Measurements from ENCODE around the gene CFAP20DC.

CFAP20DC gene

GRCh38 chr3:58794750-58795149, 255.1 kb downstream of the CFAP20DC start:
- FAIRE-seq, result no peak

DNA sequence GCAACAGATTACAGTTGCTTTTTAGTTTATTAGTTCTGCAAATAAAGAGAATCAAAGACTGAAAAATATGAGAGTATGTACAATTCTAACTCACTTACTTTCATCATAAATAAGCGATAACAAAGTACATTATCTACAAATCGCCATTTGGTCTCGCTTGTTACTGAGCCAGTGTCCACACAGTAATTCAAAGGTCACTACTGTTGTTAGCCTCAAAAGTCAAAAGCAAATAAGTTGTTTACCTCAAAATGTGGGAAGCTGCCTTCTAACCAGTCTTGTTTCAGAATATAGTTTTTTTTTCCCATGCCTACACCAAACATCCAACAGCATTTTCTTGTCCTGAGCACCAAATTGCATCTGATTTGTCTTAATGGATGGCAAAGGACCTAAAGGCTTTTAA, 255.9 kb downstream of the CFAP20DC start:
- peak; percentile 85 for FAIRE-seq

DNA sequence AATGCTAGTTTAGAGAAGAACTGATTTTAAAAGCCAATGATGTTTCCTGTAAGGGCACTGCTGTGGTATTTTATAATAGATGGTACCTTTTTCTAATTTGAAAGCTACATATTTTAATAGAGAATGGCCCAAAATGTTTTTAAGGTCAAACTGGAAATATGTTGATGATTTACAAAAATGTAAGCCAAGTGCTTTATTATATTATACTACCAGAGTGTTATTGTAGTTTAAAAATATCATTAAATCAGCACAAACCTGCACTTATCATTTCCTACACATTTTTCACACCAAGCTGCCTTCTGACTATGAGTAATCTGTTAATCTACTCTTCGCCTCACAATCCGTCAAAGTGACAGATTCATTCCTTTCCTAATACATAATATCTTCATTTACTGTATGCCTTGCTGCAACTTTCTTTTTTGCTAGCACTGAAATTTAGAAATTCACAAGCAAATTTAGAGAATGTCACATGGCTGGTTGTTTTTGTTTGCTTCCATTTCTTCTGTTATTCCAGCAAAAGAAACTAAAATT, 256.8 kb downstream of the CFAP20DC start:
- peak; percentile 79 for FAIRE-seq

DNA sequence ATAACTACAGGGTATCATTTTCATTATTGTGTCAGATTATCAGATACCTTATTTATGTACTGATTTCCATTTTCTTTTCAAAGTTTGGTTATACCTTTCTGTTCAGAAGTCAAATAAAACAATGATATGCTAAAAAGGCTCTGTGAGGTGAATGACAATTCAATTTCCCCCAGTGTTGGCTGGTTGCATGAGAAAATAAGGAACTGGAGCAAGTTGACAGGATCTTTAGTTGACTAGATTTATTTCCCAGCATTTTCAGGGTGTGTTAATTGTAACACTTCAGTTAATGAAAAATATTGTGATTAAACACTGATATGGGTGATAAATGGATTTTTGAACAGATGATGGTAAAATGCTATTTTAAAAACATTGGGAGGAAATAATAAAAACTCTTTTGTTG, 260.4 kb downstream of the CFAP20DC start:
- no peak for FAIRE-seq

- no peak for FAIRE-seq
Observed at GRCh38 chr3:58784888-58785287, 264.9 kb downstream of the CFAP20DC start.

- FAIRE-seq, result no peak
Observed at GRCh38 chr3:58784425-58784824, 265.4 kb downstream of the CFAP20DC start.

GRCh38 chr3:58783845-58784244, 266.0 kb downstream of the CFAP20DC start:
- FAIRE-seq, result no peak

DNA sequence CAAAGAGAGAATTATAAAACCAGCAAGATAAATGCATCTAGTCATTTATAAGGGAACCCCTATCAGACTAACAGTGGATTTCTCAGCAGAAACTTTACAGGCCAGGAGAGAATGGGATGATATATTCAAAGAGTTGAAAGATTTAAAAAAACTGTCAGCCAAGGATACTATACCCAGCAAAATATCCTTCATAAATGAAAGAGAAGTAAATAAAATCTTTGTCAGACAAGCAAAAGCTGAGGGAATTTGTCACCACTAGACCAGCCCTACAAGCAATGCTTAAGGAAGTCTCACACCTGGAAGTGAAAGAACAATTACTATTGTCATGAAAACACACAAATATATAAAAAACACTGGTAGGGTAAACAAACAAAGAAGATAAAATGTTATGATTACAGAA, 269.9 kb downstream of the CFAP20DC start:
- no peak for FAIRE-seq

- FAIRE-seq, result no peak
Observed at GRCh38 chr3:58776231-58776630, 273.6 kb downstream of the CFAP20DC start.

DNA sequence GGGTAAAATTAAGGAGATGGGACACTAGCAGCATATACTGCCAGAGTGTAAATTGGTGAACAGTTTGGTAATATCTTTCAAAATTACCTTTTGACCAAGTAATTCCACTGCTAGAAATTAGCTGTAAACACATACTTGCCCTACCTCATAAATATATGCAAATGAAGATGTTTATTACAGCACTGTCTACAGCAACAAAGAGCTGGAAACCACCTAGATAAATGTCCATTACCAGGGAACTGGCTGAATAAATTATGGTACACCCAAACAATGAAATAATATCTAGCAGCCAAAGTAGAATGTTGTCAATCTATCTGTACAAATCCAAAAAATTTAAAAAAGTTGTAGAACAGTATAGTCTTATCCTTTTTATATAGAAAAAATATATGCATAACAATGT, 277.4 kb downstream of the CFAP20DC start:
- FAIRE-seq, result no peak

- no peak for FAIRE-seq
Observed at GRCh38 chr3:58769065-58769464, 280.8 kb downstream of the CFAP20DC start.

GRCh38 chr3:58766587-58767282, 283.1 kb downstream of the CFAP20DC start:
- FAIRE-seq, result no peak

GRCh38 chr3:58755150-58755549, 294.7 kb downstream of the CFAP20DC start:
- peak; percentile 97 for FAIRE-seq

DNA sequence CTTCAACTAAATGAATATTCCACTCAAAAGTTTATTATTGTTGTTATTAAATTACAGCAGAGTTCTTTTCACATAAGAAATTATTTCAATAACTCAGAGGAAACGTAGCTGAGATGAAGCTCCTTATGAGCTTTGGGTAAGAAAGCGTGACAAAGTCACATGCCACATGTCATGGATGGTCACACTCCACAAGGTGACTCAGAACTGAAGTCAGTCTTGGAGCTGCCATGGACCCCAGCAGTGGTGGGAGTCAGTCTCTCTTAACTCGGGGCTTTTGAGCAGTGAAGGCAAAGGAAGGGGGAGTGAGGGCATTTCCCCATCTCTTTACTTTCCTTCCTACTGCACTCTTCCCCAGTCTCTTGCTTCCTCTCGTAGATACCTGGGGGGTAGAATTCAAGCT, 295.8 kb downstream of the CFAP20DC start:
- FAIRE-seq, result no peak

DNA sequence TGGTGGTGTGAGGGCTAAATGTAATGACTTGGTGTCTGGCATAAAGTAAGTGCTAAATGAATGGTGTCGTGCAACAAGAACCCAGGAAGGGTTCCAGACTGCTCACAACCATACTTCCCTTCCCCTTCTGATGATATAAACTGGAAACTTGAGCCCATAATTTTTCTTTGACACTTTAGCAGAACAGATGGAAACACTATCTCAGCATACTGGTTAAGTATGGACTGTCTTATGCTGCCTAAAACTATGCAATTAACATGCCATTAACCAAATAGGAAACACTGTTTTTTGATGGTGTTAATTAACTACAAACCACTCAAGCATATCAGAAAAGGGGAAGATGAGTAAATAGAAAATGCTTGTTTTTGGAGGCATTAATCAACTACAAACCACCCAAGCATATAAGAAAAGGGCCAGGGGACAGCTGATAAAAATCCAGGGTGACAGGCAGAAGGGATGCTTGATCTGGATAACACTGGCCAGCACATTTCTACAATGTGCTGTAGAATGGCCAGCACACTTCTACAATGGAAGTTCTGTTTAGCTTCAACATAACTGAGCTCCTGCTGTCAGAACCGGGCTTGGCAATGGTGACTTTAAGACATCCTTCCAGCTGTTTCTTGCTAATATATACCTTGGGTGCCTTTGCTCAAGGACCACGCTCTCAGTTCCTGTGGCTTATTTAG, 297.8 kb downstream of the CFAP20DC start:
- no peak for FAIRE-seq

GRCh38 chr3:58751235-58751634, 298.6 kb downstream of the CFAP20DC start:
- no peak for FAIRE-seq

DNA sequence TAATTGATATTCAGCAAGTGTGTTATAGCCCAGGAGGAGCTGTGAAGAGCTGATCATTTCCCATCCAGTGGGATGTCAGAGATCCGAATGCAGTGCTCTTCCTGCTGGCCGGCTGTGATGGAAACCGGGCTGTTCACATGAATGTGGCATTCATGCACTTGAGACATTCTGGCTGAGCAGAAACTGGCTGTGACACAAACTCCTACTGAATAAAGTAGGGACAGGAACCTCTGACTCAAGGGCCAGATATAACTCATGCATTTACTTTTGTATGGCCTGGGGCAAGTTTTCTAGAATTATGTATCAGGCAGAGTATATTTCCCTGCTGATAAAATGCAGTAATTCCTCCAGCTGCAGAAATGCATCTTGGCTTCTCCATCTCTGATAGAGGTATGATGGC, 299.9 kb downstream of the CFAP20DC start:
- no peak for FAIRE-seq

DNA sequence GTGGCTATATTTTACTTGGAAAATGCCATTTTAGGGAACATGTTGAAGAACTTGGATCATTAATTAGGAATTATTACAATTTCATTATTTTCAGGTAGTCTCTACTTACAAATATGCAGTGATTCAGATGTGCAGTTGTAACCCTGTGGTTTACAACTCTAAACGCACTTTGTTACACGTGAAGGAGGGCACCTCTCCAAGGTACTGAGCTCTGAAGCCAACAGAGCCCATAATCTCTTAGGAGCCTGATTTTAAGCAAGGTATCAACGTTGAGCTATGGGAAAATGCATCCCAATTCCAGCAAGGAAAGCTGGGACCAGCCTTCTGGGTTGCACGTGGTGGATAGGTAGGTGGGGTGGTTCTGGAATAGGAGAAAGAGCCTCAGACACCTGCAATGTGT, 301.8 kb downstream of the CFAP20DC start:
- FAIRE-seq, result no peak

DNA sequence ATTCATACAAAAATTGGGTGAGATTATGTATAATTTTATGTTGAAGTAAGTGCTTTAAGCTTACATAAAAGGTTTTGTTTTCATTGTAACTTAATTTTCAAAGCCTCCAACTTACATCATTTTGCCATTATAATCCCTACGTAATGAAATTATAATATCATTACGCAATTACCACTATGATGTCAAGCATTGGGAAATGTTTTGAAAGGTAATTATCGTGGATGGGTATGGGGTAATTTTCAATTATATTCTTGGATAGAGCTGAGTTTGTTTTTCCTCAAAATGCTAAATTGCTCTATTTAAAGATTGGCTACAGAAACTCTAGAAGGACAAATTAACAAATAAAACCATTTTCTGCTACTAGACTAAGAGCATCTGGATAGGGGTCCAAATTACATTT, 303.1 kb downstream of the CFAP20DC start:
- no peak for FAIRE-seq

DNA sequence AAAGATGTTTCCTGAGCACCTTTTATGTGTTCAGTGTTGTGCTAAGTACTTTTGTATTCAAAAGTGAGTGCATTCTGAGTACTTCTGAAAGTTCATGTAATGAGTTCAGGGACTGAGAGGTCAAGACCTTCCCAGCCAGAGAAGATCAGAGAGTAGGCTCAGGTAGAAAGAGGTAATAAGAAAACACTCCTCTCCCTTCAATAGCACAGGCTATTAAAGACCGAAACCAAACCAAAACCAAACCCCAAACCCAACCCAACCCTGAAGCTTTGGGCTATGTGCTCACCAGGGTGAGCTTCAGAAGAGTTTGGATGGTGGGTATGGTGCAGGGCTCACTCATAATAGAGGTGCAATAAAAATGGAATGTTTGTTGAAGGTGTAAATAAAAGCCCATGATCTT, 306.5 kb downstream of the CFAP20DC start:
- no peak for FAIRE-seq

DNA sequence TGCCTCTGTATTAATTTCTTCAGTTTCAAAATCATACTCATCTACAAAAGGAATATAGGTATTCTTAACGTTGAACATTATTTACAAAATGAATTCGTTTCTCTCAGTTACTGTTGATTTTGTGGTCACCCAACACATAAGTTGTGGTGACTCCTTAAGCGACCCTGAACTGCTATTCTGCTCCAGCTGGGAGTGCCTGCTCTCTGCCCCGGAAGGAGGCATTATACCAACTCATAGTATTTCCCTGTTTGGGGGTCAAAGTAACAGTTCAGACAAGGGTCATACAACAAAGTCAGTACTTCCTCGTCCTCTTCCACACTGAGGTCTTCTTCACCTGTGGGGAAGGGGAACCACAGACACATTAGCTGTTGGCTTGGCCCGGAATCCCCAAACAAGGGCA, 307.6 kb downstream of the CFAP20DC start:
- no peak for FAIRE-seq

DNA sequence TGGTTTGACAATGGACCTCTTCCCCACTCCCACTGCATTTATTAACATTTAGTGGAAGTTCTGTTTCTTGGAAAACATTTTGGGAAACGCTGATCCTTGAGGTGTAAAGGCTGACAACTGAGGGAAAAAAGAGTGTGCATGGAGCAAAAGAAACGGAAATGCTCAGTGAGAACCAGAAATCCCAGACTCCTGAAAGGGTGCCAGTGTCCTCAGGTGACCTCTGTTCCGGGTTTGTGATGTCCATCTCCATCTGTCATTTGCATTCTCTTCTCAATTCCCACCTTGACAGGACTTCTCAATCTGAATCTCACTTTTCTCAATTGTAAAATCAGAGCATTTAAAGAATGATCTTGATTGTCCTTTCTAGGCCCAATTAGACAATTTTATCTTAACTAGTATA, 312.2 kb downstream of the CFAP20DC start:
- no peak for FAIRE-seq

GRCh38 chr3:58731673-58732072, 318.2 kb downstream of the CFAP20DC start:
- peak; percentile 74 for FAIRE-seq

DNA sequence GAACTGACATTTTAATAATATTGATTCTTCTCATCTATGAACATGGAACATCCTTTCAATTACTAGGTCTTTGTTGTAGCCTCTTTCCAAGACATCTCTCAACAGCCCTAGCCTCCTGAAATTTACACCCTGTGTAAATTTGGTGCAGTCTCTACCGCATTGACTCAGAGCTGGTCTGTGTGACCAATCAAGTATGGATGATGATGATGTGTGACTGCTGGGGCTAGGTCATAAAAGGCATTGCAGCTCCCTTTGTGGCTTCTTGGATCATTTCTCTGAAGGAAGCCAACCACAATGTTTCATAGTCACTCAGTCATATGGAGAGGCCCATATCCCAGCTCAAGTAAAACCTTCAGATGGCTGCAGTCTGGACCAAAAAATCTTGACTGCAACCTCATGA, 321.1 kb downstream of the CFAP20DC start:
- no peak for FAIRE-seq
